SU-DHL-6 (cell line): ENCODE data around the gene ANO9.

Experiments used
- EZH2phosphoT487 ChIP-seq: fragments of 200-600 bp; sonication (generic), shearing (Covaris generic); conservative IDR thresholded peaks from 2 replicates; pipeline ENCODE4 v1.6.1; 2018; ENCODE audit warnings: mild to moderate bottlenecking, antibody characterized with exemption, low read length, moderate library complexity, mixed read lengths
- TF ChIP-seq, protein P1 (sequence below): fragments of 200-600 bp; sonication (generic); IDR thresholded peaks from one replicate; pipeline ENCODE4 v1.5.1; 2017; ENCODE audit warnings: antibody characterized with exemption, mild to moderate bottlenecking, low read length, moderate library complexity; ENCODE audit not compliant: insufficient read depth, poor library complexity, severe bottlenecking

DNA sequence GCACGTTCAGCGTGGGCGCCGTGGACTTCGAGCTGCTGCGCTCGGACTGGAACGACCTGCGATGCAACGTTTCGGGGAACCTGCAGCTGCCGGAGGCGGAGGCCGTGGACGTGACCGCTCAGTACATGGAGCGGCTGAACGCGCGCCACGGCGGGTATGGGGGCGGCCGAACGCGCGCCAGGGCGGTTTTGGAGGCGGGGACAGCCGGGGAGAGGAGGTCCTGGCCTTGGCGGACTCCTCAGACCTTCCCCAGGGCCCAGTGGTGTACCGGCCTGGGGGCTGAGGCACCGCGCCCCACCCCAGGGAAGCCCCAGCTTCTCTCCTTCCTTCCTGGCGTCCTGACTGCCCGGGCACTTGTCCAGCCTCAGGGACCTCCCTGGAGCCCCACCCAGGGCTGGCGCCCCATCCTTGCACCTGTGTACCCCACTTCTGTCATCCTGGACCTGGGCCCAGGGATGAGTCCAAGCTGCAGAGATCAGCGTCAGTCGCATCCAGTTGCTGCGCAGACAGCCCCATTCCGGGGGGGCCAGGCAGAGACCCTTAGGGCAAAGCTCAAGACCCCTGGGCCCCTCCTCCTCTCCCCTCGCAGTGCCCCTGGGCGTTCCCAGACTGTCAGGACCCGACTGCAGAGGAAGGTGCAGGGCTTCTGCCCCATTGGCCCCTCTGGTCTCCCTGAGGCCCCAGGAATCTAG, 64.5 kb downstream of the ANO9 start:
- TF ChIP-seq EZH2phosphoT487: no peak
- TF ChIP-seq, protein P1, sequence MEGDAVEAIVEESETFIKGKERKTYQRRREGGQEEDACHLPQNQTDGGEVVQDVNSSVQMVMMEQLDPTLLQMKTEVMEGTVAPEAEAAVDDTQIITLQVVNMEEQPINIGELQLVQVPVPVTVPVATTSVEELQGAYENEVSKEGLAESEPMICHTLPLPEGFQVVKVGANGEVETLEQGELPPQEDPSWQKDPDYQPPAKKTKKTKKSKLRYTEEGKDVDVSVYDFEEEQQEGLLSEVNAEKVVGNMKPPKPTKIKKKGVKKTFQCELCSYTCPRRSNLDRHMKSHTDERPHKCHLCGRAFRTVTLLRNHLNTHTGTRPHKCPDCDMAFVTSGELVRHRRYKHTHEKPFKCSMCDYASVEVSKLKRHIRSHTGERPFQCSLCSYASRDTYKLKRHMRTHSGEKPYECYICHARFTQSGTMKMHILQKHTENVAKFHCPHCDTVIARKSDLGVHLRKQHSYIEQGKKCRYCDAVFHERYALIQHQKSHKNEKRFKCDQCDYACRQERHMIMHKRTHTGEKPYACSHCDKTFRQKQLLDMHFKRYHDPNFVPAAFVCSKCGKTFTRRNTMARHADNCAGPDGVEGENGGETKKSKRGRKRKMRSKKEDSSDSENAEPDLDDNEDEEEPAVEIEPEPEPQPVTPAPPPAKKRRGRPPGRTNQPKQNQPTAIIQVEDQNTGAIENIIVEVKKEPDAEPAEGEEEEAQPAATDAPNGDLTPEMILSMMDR: no peak
